Loucy (cell line): ENCODE measurements around the gene CNTN4.

Source experiments
- CTCF ChIP-seq: fragments of 200-600 bp; sonication (generic); conservative IDR thresholded peaks from 2 replicates; pipeline ENCODE4 v1.5.1; 2014; ENCODE audit warnings: mild to moderate bottlenecking, antibody characterized with exemption, low read length
- EZH2phosphoT487 ChIP-seq: fragments of 200-600 bp; IDR thresholded peaks from 2 replicates; pipeline ENCODE4 v1.6.1; 2018; ENCODE audit warnings: antibody characterized with exemption, mild to moderate bottlenecking, moderate library complexity, borderline replicate concordance

GRCh38 chr3:2880218-2880756 is 781.6 kb downstream of the CNTN4 start:
- TF ChIP-seq CTCF (no peak), EZH2phosphoT487 (no peak)
